Measurements from ENCODE around the gene STAG1. TPM values are rescaled to one million over a fixed set of nuclear protein-coding genes. Genes with fewer than 3 reads are reported as not detected.

The STAG1 gene
- total RNA-seq, 1 experiment from 2014 or later, result 43.7 TPM

- in situ Hi-C loops (cut with HindIII; ENCODE audit: low pct_unique_long_range_greater_than_20kb, low sequenced_read_pairs), result no loop called here
- intact Hi-C loops (cut with micrococcal nuclease; ENCODE audit: unreplicated experiment), result no loop called here
- DNase-seq (ENCODE audit: low read depth, low spot score) (no peak), ATAC-seq (no peak)
- ChIA-PET POLR2A (no interaction called here), CTCF (interaction anchor here (0.6 kb wide), 1 partner anchor 364 kb away, joined by 3 read pairs; no protein-coding TSS in a partner anchor)
- Histone ChIP-seq H3K4me3 (ENCODE audit: low read depth in 2 of 2, low read length in 2 of 2) (no peak overlapping the region), H3K36me3 (ENCODE audit: control insufficient read depth, insufficient read depth, low read length) (no peaks in the 10 kb centered on the region), H3K27ac (ENCODE audit: low read length) (no peak overlapping the region), H3K9me3 (ENCODE audit: control insufficient read depth, insufficient read depth, low read depth, low read length) (no peaks in the 10 kb centered on the region), H3K27me3 (ENCODE audit: control insufficient read depth, insufficient read depth, low read length) (no peaks in the 10 kb centered on the region), H3K4me1 (ENCODE audit: control insufficient read depth, insufficient read depth, low read length) (no peaks in the 10 kb centered on the region)
- no TSS peak for BruUV-seq (replicated peaks)
- TF ChIP-seq POLR2AphosphoS5 (IDR thresholded peaks at IDR 0.05; ENCODE audit: low read depth, low read length), result no peak
- TF ChIP-seq TCF7L2 (IDR thresholded peaks at IDR 0.05; ENCODE audit: low read depth, low read length), result no peak
- no peak for TF ChIP-seq SIN3A (IDR thresholded peaks at IDR 0.05; ENCODE audit: borderline replicate concordance, insufficient read depth, low read depth, low read length)
- no peak for TF ChIP-seq CTCF (IDR thresholded peaks at IDR 0.05)
- TF ChIP-seq REST (IDR thresholded peaks at IDR 0.05; ENCODE audit: insufficient read depth in 1 of 2, low read depth in 2 of 2, low read length in 1 of 2), result no peak
These were observed 365.1 kb downstream of the STAG1 start for GRCh38 chr3:136387031-136387430.

GRCh38 chr3:136385457-136385856 lies 366.7 kb downstream of the STAG1 start:
- no peak for DNase-seq (ENCODE audit: low read depth, low spot score)
- TF ChIP-seq REST (IDR thresholded peaks at IDR 0.05; ENCODE audit: insufficient read depth in 1 of 2, low read depth in 2 of 2, low read length in 1 of 2), result no peak
- TF ChIP-seq CTCF (IDR thresholded peaks at IDR 0.05), result no peak
- TF ChIP-seq TCF7L2 (IDR thresholded peaks at IDR 0.05; ENCODE audit: low read depth, low read length), result no peak
- no peak for TF ChIP-seq SIN3A (IDR thresholded peaks at IDR 0.05; ENCODE audit: borderline replicate concordance, insufficient read depth, low read depth, low read length)
- TF ChIP-seq POLR2AphosphoS5 (IDR thresholded peaks at IDR 0.05; ENCODE audit: low read depth, low read length), result no peak
- ChIA-PET CTCF (no interaction called here), POLR2A (no interaction called here)
- Histone ChIP-seq H3K4me3 (ENCODE audit: low read depth in 2 of 2, low read length in 2 of 2) (no peak overlapping the region), H3K36me3 (ENCODE audit: control insufficient read depth, insufficient read depth, low read length) (no peaks in the 10 kb centered on the region), H3K9me3 (ENCODE audit: control insufficient read depth, insufficient read depth, low read depth, low read length) (no peaks in the 10 kb centered on the region), H3K4me1 (ENCODE audit: control insufficient read depth, insufficient read depth, low read length) (no peaks in the 10 kb centered on the region), H3K27me3 (ENCODE audit: control insufficient read depth, insufficient read depth, low read length) (no peaks in the 10 kb centered on the region), H3K27ac (ENCODE audit: low read length) (no peak overlapping the region)
- ATAC-seq, result no peak
- no TSS peak for BruUV-seq (replicated peaks)
- intact Hi-C loops (cut with micrococcal nuclease; ENCODE audit: unreplicated experiment) (no loop called here), in situ Hi-C loops (cut with HindIII; ENCODE audit: low pct_unique_long_range_greater_than_20kb, low sequenced_read_pairs) (no loop called here)

All from Panc1 (cell line).